ENCODE results near the gene E2F4. TPM values are rescaled to one million over a fixed set of nuclear protein-coding genes. Genes with fewer than 3 reads are reported as not detected.

E2F4 gene
- total RNA-seq, 1 donor from 2014 or later, result 78.1 TPM

DNA sequence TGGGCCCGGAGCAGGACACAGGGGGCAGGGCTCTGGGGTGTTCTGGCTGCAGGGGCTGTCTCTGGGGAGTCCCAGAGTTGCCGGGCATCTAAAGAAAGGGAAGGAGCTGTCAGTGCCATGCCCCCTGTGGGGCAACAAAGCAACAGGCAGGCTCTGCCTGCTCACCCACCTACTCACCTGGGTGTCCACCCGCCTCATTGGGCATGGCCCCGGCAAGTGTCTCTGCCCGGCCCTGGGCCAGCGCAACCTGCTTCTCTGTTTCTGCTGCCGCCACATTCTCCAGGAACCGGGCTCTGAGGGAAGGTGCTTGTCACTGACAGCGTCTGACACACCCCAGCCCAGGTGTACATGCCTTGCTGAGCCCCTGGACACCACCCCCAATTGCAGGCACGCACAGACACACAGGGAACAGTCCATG, 42.2 kb downstream of the E2F4 start:
- no peak overlapping the region for H3K27ac ChIP-seq

GRCh38 chr16:67235816-67236562, 44.0 kb downstream of the E2F4 start:
- H3K27ac ChIP-seq, result no peak overlapping the region
- no peak for TF ChIP-seq POLR2A (IDR thresholded peaks at IDR 0.05)
- no peak for TF ChIP-seq CTCF (IDR thresholded peaks at IDR 0.05)
- no peak for TF ChIP-seq POLR2AphosphoS5 (IDR thresholded peaks at IDR 0.05; ENCODE audit: insufficient read depth in 1 of 2, low read depth in 1 of 2)
- no peaks in the 10 kb centered on the region for H3K4me1 ChIP-seq
- intact Hi-C loops (cut with DNase I), result no loop called here
- DNase-seq (ENCODE audit: extremely low spot score in 2 of 2), result no peak
- H3K4me3 ChIP-seq, result no peak overlapping the region
- H3K9me3 ChIP-seq, result no peaks in the 10 kb centered on the region
- H3K27me3 ChIP-seq, result no peaks in the 10 kb centered on the region
- H3K36me3 ChIP-seq, result peaks cover 0 to 56% of the 10 kb centered on the region in 2 donors

More for the DNA sequence above, 42.2 kb downstream of the E2F4 start:
- Histone ChIP-seq H3K36me3 (peaks cover 0 to 74% of the 10 kb centered on the region in 2 donors), H3K4me3 (no peak overlapping the region), H3K4me1 (no peaks in the 10 kb centered on the region), H3K27me3 (no peaks in the 10 kb centered on the region), H3K9me3 (no peaks in the 10 kb centered on the region)
- intact Hi-C loops (cut with DNase I), result no loop called here
- DNase-seq (ENCODE audit: extremely low spot score in 2 of 2), result no peak
- TF ChIP-seq CTCF (IDR thresholded peaks at IDR 0.05) (no peak), POLR2A (IDR thresholded peaks at IDR 0.05) (no peak), POLR2AphosphoS5 (IDR thresholded peaks at IDR 0.05; ENCODE audit: insufficient read depth in 1 of 2, low read depth in 1 of 2) (no peak)

- no peak overlapping the region for H3K4me3 ChIP-seq
- H3K27ac ChIP-seq, result no peak overlapping the region
- H3K9me3 ChIP-seq, result no peaks in the 10 kb centered on the region
- no peak for TF ChIP-seq CTCF (IDR thresholded peaks at IDR 0.05)
- no peak for TF ChIP-seq POLR2AphosphoS5 (IDR thresholded peaks at IDR 0.05; ENCODE audit: insufficient read depth in 1 of 2, low read depth in 1 of 2)
- no peak for TF ChIP-seq POLR2A (IDR thresholded peaks at IDR 0.05)
- H3K27me3 ChIP-seq, result no peaks in the 10 kb centered on the region
- H3K4me1 ChIP-seq, result no peaks in the 10 kb centered on the region
- no peak for DNase-seq (ENCODE audit: extremely low spot score in 2 of 2)
- peaks cover 0 to 48% of the 10 kb centered on the region in 2 donors for H3K36me3 ChIP-seq
- intact Hi-C loops (cut with DNase I), result no loop called here
These were observed 44.8 kb downstream of the E2F4 start for GRCh38 chr16:67236563-67237395.

- TF ChIP-seq CTCF (IDR thresholded peaks at IDR 0.05) (no peak), POLR2AphosphoS5 (IDR thresholded peaks at IDR 0.05; ENCODE audit: insufficient read depth in 1 of 2, low read depth in 1 of 2) (no peak), POLR2A (IDR thresholded peaks at IDR 0.05) (no peak)
- intact Hi-C loops (cut with DNase I), result no loop called here
- Histone ChIP-seq H3K27me3 (no peaks in the 10 kb centered on the region), H3K4me3 (no peak overlapping the region), H3K27ac (no peak overlapping the region), H3K36me3 (peaks cover 0 to 46% of the 10 kb centered on the region in 2 donors), H3K9me3 (no peaks in the 10 kb centered on the region), H3K4me1 (no peaks in the 10 kb centered on the region)
- DNase-seq (ENCODE audit: extremely low spot score in 2 of 2), result no peak
These were observed 45.7 kb downstream of the E2F4 start for GRCh38 chr16:67237396-67238277.
